IPS-18c (cell line): ENCODE data around the gene GCFC2.

Experiments
- H3K4me3 ChIP-seq: 2 replicates; pipeline ENCODE4 v1.7.0; 2013; ENCODE audit warnings: low read depth, mild to moderate bottlenecking, low read length, moderate library complexity; ENCODE audit not compliant: insufficient read depth
- H3K9me3 ChIP-seq: one replicate; pipeline ENCODE4 v1.6.1; 2013; ENCODE audit warnings: mild to moderate bottlenecking, low read length, moderate library complexity; ENCODE audit not compliant: control insufficient read depth, insufficient read depth

Gene GCFC2

DNA sequence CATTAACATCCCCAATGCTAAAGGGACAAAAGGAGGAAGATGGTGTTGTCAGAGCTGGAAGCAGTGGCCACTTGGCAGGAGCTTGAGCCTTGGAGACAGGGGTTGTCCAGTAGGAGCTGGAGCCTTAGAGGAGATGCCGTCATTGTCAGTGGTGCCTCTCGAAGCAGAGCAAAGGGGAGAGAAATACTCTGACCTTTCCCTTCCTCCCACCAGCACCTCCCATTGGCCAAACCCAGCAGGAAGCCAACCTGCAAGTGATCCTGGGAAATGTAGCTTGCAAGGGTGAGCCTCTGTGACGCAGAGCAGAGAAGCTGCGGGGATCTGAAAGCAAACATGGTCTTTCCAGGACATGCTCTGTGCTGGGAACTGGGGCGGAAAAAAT lies 97.9 kb downstream of the GCFC2 start:
- Histone ChIP-seq H3K9me3 (no peaks in the 10 kb centered on the region), H3K4me3 (no peak overlapping the region)
